Measurements from ENCODE around the gene GUCD1.

The GUCD1 gene

GRCh38 chr22:24578355-24579257 lies 23.7 kb upstream of the GUCD1 start:
- Histone ChIP-seq H3K27me3 (ENCODE audit: control insufficient read depth, insufficient read depth, low read length) (no peaks in the 10 kb centered on the region), H3K4me3 (ENCODE audit: low read depth, low read length) (no peak overlapping the region), H3K4me1 (ENCODE audit: control insufficient read depth, insufficient read depth, low read length) (no peaks in the 10 kb centered on the region), H3K9ac (ENCODE audit: low read depth, low read length) (no peak overlapping the region), H3K9me3 (ENCODE audit: control insufficient read depth, insufficient read depth, low read length) (no peaks in the 10 kb centered on the region), H3K36me3 (ENCODE audit: control insufficient read depth, insufficient read depth, low read length) (peaks cover under 1% of the 10 kb centered on the region)

DNA sequence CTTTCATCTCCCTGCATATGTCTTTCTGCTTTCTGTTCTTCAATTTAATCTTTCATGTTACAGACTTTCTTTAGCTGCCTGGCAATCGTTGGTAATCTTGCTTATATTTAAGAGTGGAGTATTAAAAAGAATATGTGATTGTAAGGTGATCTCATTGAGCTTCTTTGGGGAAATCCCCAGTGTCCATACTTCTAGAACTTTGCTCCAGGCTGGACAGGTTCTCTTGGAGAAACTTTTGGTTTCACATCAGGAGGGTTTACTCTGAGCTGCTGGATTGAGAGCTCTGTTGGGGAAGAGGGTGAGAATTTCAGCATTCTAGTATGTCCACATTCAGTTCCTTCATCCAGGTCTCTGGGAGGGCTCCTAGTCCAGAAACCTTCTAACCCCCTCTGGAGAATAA lies 21.8 kb upstream of the GUCD1 start:
- Histone ChIP-seq H3K9me3 (ENCODE audit: control insufficient read depth, insufficient read depth, low read length) (no peaks in the 10 kb centered on the region), H3K27me3 (ENCODE audit: control insufficient read depth, insufficient read depth, low read length) (no peaks in the 10 kb centered on the region), H3K4me3 (ENCODE audit: low read depth, low read length) (no peak overlapping the region), H3K36me3 (ENCODE audit: control insufficient read depth, insufficient read depth, low read length) (peaks cover 8% of the 10 kb centered on the region), H3K4me1 (ENCODE audit: control insufficient read depth, insufficient read depth, low read length) (no peaks in the 10 kb centered on the region), H3K9ac (ENCODE audit: low read depth, low read length) (no peak overlapping the region)

GRCh38 chr22:24571266-24571665 lies 16.3 kb upstream of the GUCD1 start:
- Histone ChIP-seq H3K4me3 (ENCODE audit: low read depth, low read length) (no peak overlapping the region), H3K36me3 (ENCODE audit: control insufficient read depth, insufficient read depth, low read length) (peaks cover 34% of the 10 kb centered on the region), H3K9ac (ENCODE audit: low read depth, low read length) (no peak overlapping the region), H3K27me3 (ENCODE audit: control insufficient read depth, insufficient read depth, low read length) (no peaks in the 10 kb centered on the region), H3K4me1 (ENCODE audit: control insufficient read depth, insufficient read depth, low read length) (no peaks in the 10 kb centered on the region), H3K9me3 (ENCODE audit: control insufficient read depth, insufficient read depth, low read length) (no peaks in the 10 kb centered on the region)

GRCh38 chr22:24567668-24568067 lies 12.7 kb upstream of the GUCD1 start:
- peaks cover 30% of the 10 kb centered on the region for H3K36me3 ChIP-seq (ENCODE audit: control insufficient read depth, insufficient read depth, low read length)
- no peak overlapping the region for H3K4me3 ChIP-seq (ENCODE audit: low read depth, low read length)
- H3K4me1 ChIP-seq (ENCODE audit: control insufficient read depth, insufficient read depth, low read length): no peaks in the 10 kb centered on the region
- no peak overlapping the region for H3K9ac ChIP-seq (ENCODE audit: low read depth, low read length)
- H3K27me3 ChIP-seq (ENCODE audit: control insufficient read depth, insufficient read depth, low read length): no peaks in the 10 kb centered on the region
- H3K9me3 ChIP-seq (ENCODE audit: control insufficient read depth, insufficient read depth, low read length): no peaks in the 10 kb centered on the region

- Histone ChIP-seq H3K9me3 (ENCODE audit: control insufficient read depth, insufficient read depth, low read length) (no peaks in the 10 kb centered on the region), H3K4me1 (ENCODE audit: control insufficient read depth, insufficient read depth, low read length) (no peaks in the 10 kb centered on the region), H3K9ac (ENCODE audit: low read depth, low read length) (peak overlapping the region; percentile 65), H3K36me3 (ENCODE audit: control insufficient read depth, insufficient read depth, low read length) (peaks cover 28% of the 10 kb centered on the region), H3K4me3 (ENCODE audit: low read depth, low read length) (no peak overlapping the region), H3K27me3 (ENCODE audit: control insufficient read depth, insufficient read depth, low read length) (no peaks in the 10 kb centered on the region)
These were observed 12.1 kb upstream of the GUCD1 start for GRCh38 chr22:24566899-24567511.

DNA sequence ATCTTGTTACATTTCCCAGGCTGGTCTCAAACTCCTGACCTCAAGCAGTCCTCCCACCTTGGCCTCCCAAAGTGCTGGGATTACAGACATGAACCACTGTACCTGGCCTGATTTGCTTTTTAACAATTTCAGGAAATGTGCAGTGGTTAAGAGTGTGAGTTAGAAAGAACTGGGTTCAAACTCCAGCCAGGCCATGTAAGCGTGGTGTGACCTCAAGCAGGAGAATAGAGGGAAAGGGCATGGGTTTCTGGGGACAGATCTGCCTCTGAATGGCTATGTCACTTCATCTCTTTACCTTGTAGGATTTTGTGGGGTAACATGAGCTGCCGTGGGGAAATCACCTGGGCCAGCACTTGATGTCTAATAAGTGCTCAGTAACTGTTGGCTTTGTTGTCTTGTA lies 10.1 kb upstream of the GUCD1 start:
- Histone ChIP-seq H3K36me3 (ENCODE audit: control insufficient read depth, insufficient read depth, low read length) (peaks cover 25% of the 10 kb centered on the region), H3K27me3 (ENCODE audit: control insufficient read depth, insufficient read depth, low read length) (no peaks in the 10 kb centered on the region), H3K4me1 (ENCODE audit: control insufficient read depth, insufficient read depth, low read length) (no peaks in the 10 kb centered on the region), H3K9me3 (ENCODE audit: control insufficient read depth, insufficient read depth, low read length) (no peaks in the 10 kb centered on the region), H3K4me3 (ENCODE audit: low read depth, low read length) (no peak overlapping the region), H3K9ac (ENCODE audit: low read depth, low read length) (no peak overlapping the region)

DNA sequence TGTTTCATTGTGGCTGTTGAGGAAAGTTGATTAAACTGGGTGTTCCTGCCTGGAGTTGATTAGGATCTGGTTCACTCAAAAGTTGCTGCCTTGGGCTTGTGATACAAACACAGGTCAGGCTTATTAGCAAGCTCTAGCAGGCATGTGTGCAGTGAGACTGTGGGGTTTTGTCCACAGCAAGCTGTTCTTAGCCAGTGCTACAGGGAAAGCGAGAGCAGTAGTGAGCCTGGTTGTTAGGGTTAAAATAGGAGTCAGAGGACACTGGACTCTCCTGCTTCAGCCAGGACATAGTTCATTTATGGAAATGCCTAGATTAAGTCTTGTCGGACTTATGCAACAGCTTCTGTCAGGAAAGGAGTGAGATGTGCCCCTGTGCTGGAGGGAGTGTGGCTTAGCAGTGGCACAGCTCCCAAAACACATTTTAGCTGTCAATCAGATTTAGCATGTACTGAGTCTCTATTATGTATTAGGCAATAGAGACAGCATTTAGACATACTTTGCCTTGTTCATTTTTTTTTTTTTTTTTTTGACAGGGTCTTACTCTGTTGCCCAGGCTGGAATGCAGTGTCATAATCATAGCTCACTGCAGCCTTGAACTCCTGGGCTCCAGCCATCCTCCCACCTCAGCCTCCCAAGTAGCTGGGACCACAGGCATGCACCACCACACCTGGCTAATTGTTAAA lies 9.6 kb upstream of the GUCD1 start:
- no peak overlapping the region for H3K9ac ChIP-seq (ENCODE audit: low read depth, low read length)
- H3K4me3 ChIP-seq (ENCODE audit: low read depth, low read length): no peak overlapping the region
- no peaks in the 10 kb centered on the region for H3K4me1 ChIP-seq (ENCODE audit: control insufficient read depth, insufficient read depth, low read length)
- peaks cover 23% of the 10 kb centered on the region for H3K36me3 ChIP-seq (ENCODE audit: control insufficient read depth, insufficient read depth, low read length)
- no peaks in the 10 kb centered on the region for H3K9me3 ChIP-seq (ENCODE audit: control insufficient read depth, insufficient read depth, low read length)
- no peaks in the 10 kb centered on the region for H3K27me3 ChIP-seq (ENCODE audit: control insufficient read depth, insufficient read depth, low read length)

DNA sequence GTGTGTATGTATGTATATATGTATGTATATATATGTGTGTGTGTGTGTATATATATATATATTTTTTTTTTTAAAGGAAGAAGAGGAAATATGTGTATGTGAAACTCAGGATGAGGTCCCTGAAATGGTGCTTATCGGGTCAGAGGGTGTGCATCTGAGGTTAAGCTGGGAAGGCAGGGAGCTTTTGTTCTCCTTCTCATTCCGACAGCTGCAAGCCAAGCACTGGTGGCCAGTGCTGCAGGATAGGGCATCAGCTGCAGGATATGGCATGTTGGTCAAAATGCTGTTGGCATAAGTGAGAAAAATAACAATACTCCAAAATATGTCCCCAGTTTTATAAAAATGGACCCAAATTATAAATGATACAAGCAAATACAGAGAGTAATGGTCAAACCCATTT lies 8.3 kb upstream of the GUCD1 start:
- H3K4me3 ChIP-seq (ENCODE audit: low read depth, low read length): no peak overlapping the region
- no peaks in the 10 kb centered on the region for H3K9me3 ChIP-seq (ENCODE audit: control insufficient read depth, insufficient read depth, low read length)
- H3K4me1 ChIP-seq (ENCODE audit: control insufficient read depth, insufficient read depth, low read length): no peaks in the 10 kb centered on the region
- no peak overlapping the region for H3K9ac ChIP-seq (ENCODE audit: low read depth, low read length)
- H3K36me3 ChIP-seq (ENCODE audit: control insufficient read depth, insufficient read depth, low read length): peaks cover 26% of the 10 kb centered on the region
- no peaks in the 10 kb centered on the region for H3K27me3 ChIP-seq (ENCODE audit: control insufficient read depth, insufficient read depth, low read length)

GRCh38 chr22:24559471-24559870 lies 4.5 kb upstream of the GUCD1 start:
- Histone ChIP-seq H3K4me1 (ENCODE audit: control insufficient read depth, insufficient read depth, low read length) (peaks cover 3% of the 10 kb centered on the region), H3K9me3 (ENCODE audit: control insufficient read depth, insufficient read depth, low read length) (no peaks in the 10 kb centered on the region), H3K9ac (ENCODE audit: low read depth, low read length) (no peak overlapping the region), H3K4me3 (ENCODE audit: low read depth, low read length) (no peak overlapping the region), H3K36me3 (ENCODE audit: control insufficient read depth, insufficient read depth, low read length) (peaks cover 33% of the 10 kb centered on the region), H3K27me3 (ENCODE audit: control insufficient read depth, insufficient read depth, low read length) (no peaks in the 10 kb centered on the region)

GRCh38 chr22:24555165-24556039 lies 464 bp upstream of the GUCD1 start, which contains the start of gene SNRPD3:
TSS of gene SNRPD3 (plus strand) at chr22:24555999. CDS start at chr22:24557675, 1,676 bp downstream.
- Histone ChIP-seq H3K27me3 (ENCODE audit: control insufficient read depth, insufficient read depth, low read length) (no peaks in the 10 kb centered on the region), H3K9ac (ENCODE audit: low read depth, low read length) (peak within 1 kb of the TSS; percentile 99), H3K9me3 (ENCODE audit: control insufficient read depth, insufficient read depth, low read length) (no peaks in the 10 kb centered on the region), H3K36me3 (ENCODE audit: control insufficient read depth, insufficient read depth, low read length) (peaks cover 28% of the 10 kb centered on the region), H3K4me1 (ENCODE audit: control insufficient read depth, insufficient read depth, low read length) (peaks cover 7% of the 10 kb centered on the region), H3K4me3 (ENCODE audit: low read depth, low read length) (peak within 1 kb of the TSS; percentile 98)
